H1 (cell line): ENCODE measurements around the gene TOMM7. TPM values are rescaled to one million over a fixed set of nuclear protein-coding genes. Genes with fewer than 3 reads are reported as not detected.

Source experiments
- ASH2L ChIP-seq: fragments of 200-600, 300-600 bp; sonication (generic); IDR thresholded peaks from one replicate; pipeline ENCODE4 v1.7.1; 2017; ENCODE audit warnings: low read length
- CHD7 ChIP-seq: fragments of 300-600 bp; sonication (generic); IDR thresholded peaks from 2 replicates; pipeline ENCODE4 v1.7.1; 2012; ENCODE audit warnings: low read length, moderate library complexity, mild to moderate bottlenecking, inconsistent platforms; ENCODE audit not compliant: insufficient replicate concordance
- E2F6 ChIP-seq: IDR thresholded peaks from 2 replicates; pipeline ENCODE4 v1.6.1; 2012; ENCODE audit warnings: inconsistent platforms
- JUND ChIP-seq: IDR thresholded peaks from 2 replicates; pipeline ENCODE4 v1.6.1; 2011; ENCODE audit warnings: mild to moderate bottlenecking, improper control_type of control experiment, low read length
- SIRT6 ChIP-seq: IDR thresholded peaks from one replicate; pipeline ENCODE4 v1.7.1; 2012; ENCODE audit warnings: low read length, inconsistent platforms
- SIX5 ChIP-seq: IDR thresholded peaks from 2 replicates; pipeline ENCODE4 v1.6.1; 2011; ENCODE audit warnings: mild to moderate bottlenecking, low read depth, low read length
- polyA plus RNA-seq, 7 experiments: library from polyadenylated mRNA; depleted of rRNA in 3 of 7; stranded (reverse) in 5 of 7; unstranded in 2 of 7; fragments of >200 nt in 5 of 7; fragments of 200-250 nt in 2 of 7; gene quantifications; 1 replicate in 5 of 7; 2 replicates in 1 of 7; 4 replicates in 1 of 7; pipeline versions ENCODE4 v1.2.1 to v1.2.3, GENCODE V29; 2011 to 2013; ENCODE audit warnings: missing spikeins in 2 of 7, mixed read lengths in 2 of 7
- total RNA-seq: library from RNA; stranded (reverse); fragmentation: NEBNext Ultra II Directional; extraction: Animal tissue kit (Norgen Biotek cat#: 25700); gene quantifications from 2 replicates; pipeline ENCODE4 v1.2.1, GENCODE V29; 2021

Gene TOMM7
- total and polyA plus RNA-seq, 2 of the 8 experiments (the other 6 are each of a cell fraction or from before 2014, with no cell fraction given): 389 to 508 TPM

- TF ChIP-seq CHD7: no peak
- no peak for TF ChIP-seq JUND
- no peak for TF ChIP-seq ASH2L
- TF ChIP-seq SIRT6: no peak
- no peak for TF ChIP-seq SIX5
- TF ChIP-seq E2F6: no peak
These were observed 10.6 kb upstream of the TOMM7 start (continued) for GRCh38 chr7:22833113-22833855.
